Smooth muscle cell (in vitro differentiated cells): ENCODE data around the gene HSD11B1L. TPM values are rescaled to one million over a fixed set of nuclear protein-coding genes. Genes with fewer than 3 reads are reported as not detected.
"Not testable (repeated sequence)": the region's sequence is repeated elsewhere in the genome, so short reads cannot be mapped to it uniquely, and the experiment has no call there.

Experiments
- DNase-seq: peaks from one replicate; lab custom pipeline; 2025; ENCODE audit not compliant: unreplicated experiment; lab: John Stamatoyannopoulos, UW
- H2AFZ ChIP-seq: fragments of 200-600 bp; sonication (generic); 2 replicates; pipeline ENCODE4 v1.6.0; 2016; ENCODE audit warnings: antibody characterized with exemption, low read depth, mild to moderate bottlenecking
- H3F3A ChIP-seq: fragments of 200-600 bp; sonication (generic); 2 replicates; pipeline ENCODE4 v1.6.0; 2017; ENCODE audit warnings: antibody characterized with exemption, low read depth
- H3K27ac ChIP-seq: fragments of 200-600 bp; sonication (generic); 2 replicates; pipeline ENCODE4 v1.5.1; 2016; ENCODE audit warnings: low read depth, mild to moderate bottlenecking
- H3K27me3 ChIP-seq: fragments of 200-600 bp; sonication (generic); 2 replicates; pipeline ENCODE4 v1.6.1; 2016; ENCODE audit warnings: low read depth, mild to moderate bottlenecking
- H3K36me3 ChIP-seq: fragments of 200-600 bp; sonication (generic); 2 replicates; pipeline ENCODE4 v1.5.1; 2016; ENCODE audit warnings: low read depth
- H3K4me1 ChIP-seq: fragments of 200-600 bp; sonication (generic); 2 replicates; pipeline ENCODE4 v1.5.1; 2016; ENCODE audit warnings: low read depth
- H3K4me2 ChIP-seq: fragments of 200-600 bp; sonication (generic); 2 replicates; pipeline ENCODE4 v1.6.0; 2016; ENCODE audit warnings: mild to moderate bottlenecking
- H3K4me3 ChIP-seq: fragments of 200-600 bp; sonication (generic); 2 replicates; pipeline ENCODE4 v1.5.1; 2016; ENCODE audit warnings: mild to moderate bottlenecking
- H3K79me2 ChIP-seq: fragments of 200-600 bp; sonication (generic); 2 replicates; pipeline ENCODE4 v1.6.0; 2016; ENCODE audit warnings: low read depth, mild to moderate bottlenecking
- H3K9ac ChIP-seq: fragments of 200-600 bp; sonication (generic); 2 replicates; pipeline ENCODE4 v1.6.0; 2016; ENCODE audit warnings: low read depth
- H3K9me3 ChIP-seq: fragments of 200-600 bp; sonication (generic); replicated peaks from 2 replicates; pipeline ENCODE4 v1.5.1; 2016; ENCODE audit warnings: low read depth
- H4K20me1 ChIP-seq: fragments of 200-600 bp; sonication (generic); 2 replicates; pipeline ENCODE4 v1.6.0; 2016; ENCODE audit warnings: low read depth
- CTCF ChIP-seq: fragments of 200-600 bp; sonication (generic); IDR thresholded peaks from 2 replicates; pipeline ENCODE4 v1.5.1; 2017; ENCODE audit warnings: borderline replicate concordance, mild to moderate bottlenecking, antibody characterized with exemption; ENCODE audit not compliant: insufficient read depth, poor library complexity, severe bottlenecking
- WGBS: methylation state at CpG from one replicate; pipeline ENCODE4 v1.1.7; 2016; ENCODE audit warnings: low lambda C conversion rate; 5-methylcytosine and 5-hydroxymethylcytosine counted together
- polyA plus RNA-seq: library from polyadenylated mRNA; unstranded; fragments of >200 nt; fragmentation: Nextera tagmentation; extraction: Ambion mirVana; gene quantifications from 2 replicates; pipeline ENCODE4 v1.2.1, GENCODE V29; 2016
- total RNA-seq: library from RNA; depleted of rRNA; stranded (reverse); fragments of >200 nt; gene quantifications from 2 replicates; pipeline ENCODE4 v1.2.3, GENCODE V29; 2014

Gene HSD11B1L
- total and polyA plus RNA-seq, 2 experiments from 2014 or later: 28.0 to 28.4 TPM

GRCh38 chr19:5697890-5698634 is 17.2 kb downstream of the HSD11B1L start:
- Histone ChIP-seq H3K36me3 (no peaks in the 10 kb centered on the region), H3K4me3 (no peak overlapping the region), H3F3A (no peaks in the 10 kb centered on the region), H3K27ac (no peak overlapping the region), H3K4me2 (no peak overlapping the region), H4K20me1 (peaks cover 71% of the 10 kb centered on the region), H3K79me2 (peaks cover 27% of the 10 kb centered on the region), H3K9ac (no peak overlapping the region), H3K4me1 (no peaks in the 10 kb centered on the region), H3K27me3 (no peaks in the 10 kb centered on the region), H2AFZ (no peak overlapping the region), H3K9me3 (no peaks in the 10 kb centered on the region)
- 97% methylated on average over 30 of the region's 30 CpGs for WGBS
- no peak for DNase-seq
- no peak for TF ChIP-seq CTCF

GRCh38 chr19:5698635-5699422 is 18.0 kb downstream of the HSD11B1L start:
- Histone ChIP-seq H3K4me3 (no peak overlapping the region), H3K4me1 (no peaks in the 10 kb centered on the region), H2AFZ (no peak overlapping the region), H3K4me2 (no peak overlapping the region), H3K27me3 (no peaks in the 10 kb centered on the region), H3K79me2 (peaks cover 20% of the 10 kb centered on the region), H3K36me3 (no peaks in the 10 kb centered on the region), H3K9me3 (no peaks in the 10 kb centered on the region), H3F3A (no peaks in the 10 kb centered on the region), H3K27ac (no peak overlapping the region), H4K20me1 (peaks cover 63% of the 10 kb centered on the region), H3K9ac (no peak overlapping the region)
- no peak for TF ChIP-seq CTCF
- no peak for DNase-seq
- 97% methylated on average over 38 of the region's 38 CpGs for WGBS

DNA sequence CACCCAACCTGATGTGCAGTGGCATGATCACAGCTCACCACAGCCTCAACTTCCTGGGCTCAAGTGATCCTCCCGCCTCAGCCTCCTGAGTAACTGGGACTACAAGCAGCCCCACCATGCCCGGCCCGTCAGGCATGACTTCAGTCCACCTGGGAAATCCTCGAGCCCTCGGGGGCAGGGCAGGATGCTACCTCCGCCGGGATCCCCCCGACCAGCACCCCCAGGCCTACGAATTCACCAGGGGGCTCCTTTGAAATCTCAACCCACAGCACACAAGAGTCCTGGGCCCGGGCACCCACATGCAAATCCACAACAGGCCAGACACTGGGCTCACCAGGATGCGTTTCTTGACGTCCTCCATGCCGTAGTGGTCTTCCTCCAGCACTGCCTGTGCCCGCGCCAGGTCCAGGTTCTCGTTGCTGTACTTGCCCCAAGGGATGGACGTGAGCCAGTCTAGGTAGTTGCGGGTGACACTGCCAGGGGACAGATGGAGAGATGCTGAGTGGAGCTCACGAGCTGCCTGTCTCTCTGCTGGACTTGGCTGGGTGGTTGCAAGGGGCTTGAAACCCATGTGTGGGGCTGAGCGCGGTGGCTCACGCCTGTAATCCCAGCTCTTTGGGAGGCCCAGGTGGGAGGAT is 19.7 kb downstream of the HSD11B1L start:
- H2AFZ ChIP-seq: no peak overlapping the region
- H3K9me3 ChIP-seq: no peaks in the 10 kb centered on the region
- H3K79me2 ChIP-seq: peaks cover 3% of the 10 kb centered on the region
- peaks cover 58% of the 10 kb centered on the region for H4K20me1 ChIP-seq
- no peak overlapping the region for H3K27ac ChIP-seq
- no peaks in the 10 kb centered on the region for H3F3A ChIP-seq
- H3K9ac ChIP-seq: no peak overlapping the region
- no peak overlapping the region for H3K4me2 ChIP-seq
- no peaks in the 10 kb centered on the region for H3K36me3 ChIP-seq
- no peak overlapping the region for H3K4me3 ChIP-seq
- no peak for TF ChIP-seq CTCF
- no peaks in the 10 kb centered on the region for H3K4me1 ChIP-seq
- no peak for DNase-seq
- WGBS: 97% methylated on average over 22 of the region's 22 CpGs
- no peaks in the 10 kb centered on the region for H3K27me3 ChIP-seq

DNA sequence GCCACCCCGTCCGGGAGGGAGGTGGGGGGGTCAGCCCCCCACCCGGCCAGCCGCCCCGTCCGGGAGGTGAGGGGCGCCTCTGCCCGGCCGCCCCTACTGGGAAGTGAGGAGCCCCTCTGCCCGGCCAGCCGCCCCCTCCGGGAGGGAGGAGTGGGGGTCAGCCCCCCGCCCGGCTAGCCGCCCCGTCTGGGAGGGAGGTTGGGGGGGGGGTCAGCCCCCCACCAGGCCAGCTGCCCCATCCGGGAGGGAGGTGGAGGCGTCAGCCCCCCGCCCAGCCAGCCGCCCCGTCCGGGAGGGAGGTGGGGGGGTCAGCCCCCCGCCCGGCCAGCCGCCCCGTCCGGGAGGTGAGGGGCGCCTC is 21.2 kb downstream of the HSD11B1L start:
- not testable (repeated sequence) for H3K36me3 ChIP-seq, H3K4me3 ChIP-seq, H3K79me2 ChIP-seq, H3K9me3 ChIP-seq, H3K9ac ChIP-seq, DNase-seq, H3F3A ChIP-seq, H3K4me2 ChIP-seq, H3K4me1 ChIP-seq, H3K27ac ChIP-seq, H2AFZ ChIP-seq, H3K27me3 ChIP-seq
- no CpG with 5 or more reads among the region's 28 CpGs for WGBS
- H4K20me1 ChIP-seq: peaks cover 51% of the 10 kb centered on the region
